OCI-LY3 (cell line): Measurements from ENCODE around the gene KITLG.

Experiments used
- CTCF ChIP-seq: fragments of 200-600, 300-600 bp; sonication (generic); IDR thresholded peaks from 2 replicates; pipeline ENCODE4 v1.5.1; 2014; ENCODE audit warnings: antibody characterized with exemption, low read length, low read depth
- EZH2phosphoT487 ChIP-seq: fragments of 200-600 bp; shearing (Covaris generic); IDR thresholded peaks from 2 replicates; pipeline ENCODE4 v1.6.1; 2018; ENCODE audit warnings: antibody characterized with exemption, mixed run types, low read depth

- no peak for TF ChIP-seq CTCF
- no peak for TF ChIP-seq EZH2phosphoT487
These were observed 15.4 kb upstream of the KITLG start for GRCh38 chr12:88595697-88596096.
